Measurements from ENCODE around the gene PRRT1.
"Not testable (repeated sequence)": the region's sequence is repeated elsewhere in the genome, so short reads cannot be mapped to it uniquely, and the experiment has no call there.

PRRT1 gene

DNA sequence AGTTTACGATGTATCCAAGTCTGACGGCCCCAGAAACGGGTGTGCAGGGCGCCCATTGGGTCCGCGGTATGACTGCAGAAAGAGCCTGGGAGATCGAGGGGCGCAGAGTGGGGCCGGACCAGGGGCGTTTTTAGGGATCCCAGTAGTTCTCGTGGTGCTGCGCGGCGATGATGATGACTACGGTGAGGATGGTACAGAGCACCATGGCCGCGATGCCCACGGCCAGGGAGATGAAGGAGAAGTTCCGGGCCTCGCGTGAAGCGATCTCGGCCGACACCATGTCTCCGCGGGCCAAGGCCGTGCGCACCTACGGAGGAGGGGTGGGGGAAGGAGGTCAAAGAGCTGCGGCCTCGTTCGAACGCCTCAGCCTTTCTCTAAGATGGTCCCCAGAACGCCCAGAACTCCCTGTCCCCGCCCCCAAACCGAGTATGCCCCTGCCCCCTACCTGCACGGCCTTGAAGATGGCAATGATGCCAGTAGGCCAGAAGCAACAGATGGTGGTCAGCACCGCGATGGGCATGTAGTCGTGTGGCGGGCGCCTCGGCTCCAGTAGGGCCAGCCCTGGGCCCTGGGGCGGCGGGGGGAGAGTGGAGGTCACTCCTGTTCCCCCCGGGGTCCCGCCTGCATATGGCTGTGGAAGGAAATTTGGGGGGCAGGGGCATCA is 2.5 kb downstream of the PRRT1 start:
- DNase-seq (ENCODE audit: low spot score): no peak
- no peak for TF ChIP-seq CTCF (IDR thresholded peaks at IDR 0.05; ENCODE audit: extremely low read depth, insufficient read depth, missing control alignments)
- in situ Hi-C loops (cut with MboI; ENCODE audit: low pct_unique_long_range_greater_than_20kb, low sequenced_read_pairs, unreplicated experiment): no loop called here

- no peak for DNase-seq (ENCODE audit: low spot score)
- TF ChIP-seq CTCF (IDR thresholded peaks at IDR 0.05; ENCODE audit: extremely low read depth, insufficient read depth, missing control alignments): no peak
- in situ Hi-C loops (cut with MboI; ENCODE audit: low pct_unique_long_range_greater_than_20kb, low sequenced_read_pairs, unreplicated experiment): no loop called here
Measured at GRCh38 chr6:32148289-32149091, 3.2 kb downstream of the PRRT1 start.

- no peak for TF ChIP-seq CTCF (IDR thresholded peaks at IDR 0.05; ENCODE audit: extremely low read depth, insufficient read depth, missing control alignments)
- in situ Hi-C loops (cut with MboI; ENCODE audit: low pct_unique_long_range_greater_than_20kb, low sequenced_read_pairs, unreplicated experiment): no loop called here
- no peak for DNase-seq (ENCODE audit: low spot score)
Measured at GRCh38 chr6:32147401-32148132, 4.2 kb downstream of the PRRT1 start.

DNA sequence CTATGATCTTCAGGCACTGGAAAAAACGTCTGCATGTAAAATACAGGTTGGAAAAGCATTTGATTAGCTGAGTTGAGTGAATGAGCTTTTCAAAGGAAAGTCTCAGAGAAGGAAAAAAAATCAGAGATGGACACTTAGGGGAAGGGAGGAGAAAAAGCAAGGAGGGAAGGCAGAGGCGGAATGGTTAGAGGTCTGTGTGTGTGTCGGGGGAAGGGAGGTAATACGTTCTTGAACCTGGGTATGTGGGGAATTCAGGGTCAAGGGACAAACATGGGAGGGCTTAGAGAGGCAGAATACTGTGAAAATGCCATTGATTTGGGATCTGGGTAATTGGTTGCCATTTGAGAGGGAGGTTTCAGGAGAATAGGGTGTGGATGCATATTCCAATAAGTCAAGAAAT is 5.1 kb downstream of the PRRT1 start:
- no peak for TF ChIP-seq CTCF (IDR thresholded peaks at IDR 0.05; ENCODE audit: extremely low read depth, insufficient read depth, missing control alignments)
- in situ Hi-C loops (cut with MboI; ENCODE audit: low pct_unique_long_range_greater_than_20kb, low sequenced_read_pairs, unreplicated experiment): no loop called here
- DNase-seq (ENCODE audit: low spot score): no peak

- no peak for DNase-seq (ENCODE audit: low spot score)
- no peak for TF ChIP-seq CTCF (IDR thresholded peaks at IDR 0.05; ENCODE audit: extremely low read depth, insufficient read depth, missing control alignments)
- in situ Hi-C loops (cut with MboI; ENCODE audit: low pct_unique_long_range_greater_than_20kb, low sequenced_read_pairs, unreplicated experiment): no loop called here
Measured at GRCh38 chr6:32146287-32146686, 5.5 kb downstream of the PRRT1 start.

DNA sequence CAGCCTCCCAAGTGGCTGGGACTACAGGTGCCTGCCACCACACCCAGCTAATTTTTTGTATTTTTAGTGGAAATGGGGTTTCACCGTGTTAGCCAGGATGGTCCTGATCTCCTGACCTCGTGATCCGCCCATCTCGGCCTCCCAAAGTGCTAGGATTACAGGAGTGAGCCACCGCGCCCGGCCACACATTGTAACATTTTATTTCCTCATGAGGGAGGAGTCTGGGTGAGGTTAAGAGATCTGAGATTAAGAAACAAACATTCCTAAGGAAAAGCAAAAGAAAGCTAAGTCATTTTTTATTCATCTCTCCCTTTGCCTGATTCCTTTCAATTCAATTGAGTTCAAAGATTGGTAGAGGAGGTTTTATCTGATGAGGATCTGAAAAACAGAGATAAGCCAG is 7.5 kb downstream of the PRRT1 start:
- in situ Hi-C loops (cut with MboI; ENCODE audit: low pct_unique_long_range_greater_than_20kb, low sequenced_read_pairs, unreplicated experiment); DNase-seq (ENCODE audit: low spot score): not testable (repeated sequence)
